ENCODE measurements around the gene HFM1.
"Not testable (repeated sequence)": the region's sequence is repeated elsewhere in the genome, so short reads cannot be mapped to it uniquely, and the experiment has no call there.

HFM1 gene

DNA sequence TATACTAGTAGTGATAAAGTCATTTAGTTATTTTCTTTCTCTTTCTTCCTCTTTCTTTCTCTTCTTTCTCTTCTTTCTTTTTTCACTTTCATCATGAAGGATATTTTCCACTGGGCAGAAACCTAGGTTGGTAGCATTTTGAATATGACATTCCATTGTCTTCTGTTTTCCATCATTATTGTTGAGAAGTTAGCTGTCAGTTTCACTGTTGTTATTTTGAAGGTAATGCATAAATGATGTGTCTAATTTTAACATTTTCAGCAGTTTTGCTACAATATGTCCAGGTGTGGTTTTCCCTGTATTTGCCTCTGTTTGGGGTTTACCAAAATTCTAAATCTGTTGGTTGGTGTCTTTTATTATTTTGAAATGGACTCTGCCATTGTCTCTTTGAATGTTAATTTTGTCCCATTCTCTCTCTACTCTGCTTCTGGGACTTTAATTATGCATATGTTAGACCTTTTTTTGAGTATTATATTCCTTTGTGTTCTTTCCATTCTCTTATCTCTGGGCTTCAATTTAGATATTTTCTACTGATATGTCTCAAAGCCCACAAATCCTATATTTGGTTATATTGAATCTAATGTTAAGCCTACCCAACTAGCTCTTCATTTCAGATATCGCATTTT is 96.7 kb downstream of the HFM1 start:
- Histone ChIP-seq H3K4me3 (ENCODE audit: low read depth, low read length) (no peak overlapping the region), H3K9me3 (ENCODE audit: control insufficient read depth, insufficient read depth, low read length) (peaks cover 14% of the 10 kb centered on the region), H3K27me3 (ENCODE audit: control insufficient read depth, insufficient read depth, low read length) (no peaks in the 10 kb centered on the region), H3K36me3 (ENCODE audit: control insufficient read depth, insufficient read depth, low read length) (no peaks in the 10 kb centered on the region), H3K4me1 (ENCODE audit: control insufficient read depth, insufficient read depth, low read length) (no peaks in the 10 kb centered on the region), H3K27ac (ENCODE audit: low read depth, low read length) (no peak overlapping the region), H3K9ac (ENCODE audit: low read depth, low read length) (no peak overlapping the region)

DNA sequence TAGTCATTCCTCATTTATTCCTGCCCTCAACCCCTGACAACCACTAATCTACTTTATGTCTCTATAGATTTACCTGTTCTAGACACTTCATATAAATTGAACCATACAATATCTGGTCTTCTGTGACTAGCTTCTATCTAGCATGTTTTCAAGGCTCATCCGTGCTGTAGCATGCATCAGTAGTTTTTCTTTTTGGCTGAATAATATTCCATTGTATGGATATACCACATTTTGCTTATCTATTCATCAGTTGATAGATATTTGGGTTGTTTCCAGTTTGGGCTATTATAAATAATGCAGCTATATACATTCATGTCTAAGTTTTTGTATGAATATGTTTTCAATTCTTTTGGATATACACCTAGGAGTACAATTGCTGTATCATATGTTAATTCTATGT is 101.5 kb downstream of the HFM1 start:
- no peaks in the 10 kb centered on the region for H3K4me1 ChIP-seq (ENCODE audit: control insufficient read depth, insufficient read depth, low read length)
- no peaks in the 10 kb centered on the region for H3K27me3 ChIP-seq (ENCODE audit: control insufficient read depth, insufficient read depth, low read length)
- no peak overlapping the region for H3K27ac ChIP-seq (ENCODE audit: low read depth, low read length)
- peaks cover 6% of the 10 kb centered on the region for H3K9me3 ChIP-seq (ENCODE audit: control insufficient read depth, insufficient read depth, low read length)
- H3K36me3 ChIP-seq (ENCODE audit: control insufficient read depth, insufficient read depth, low read length) = no peaks in the 10 kb centered on the region
- no peak overlapping the region for H3K9ac ChIP-seq (ENCODE audit: low read depth, low read length)
- H3K4me3 ChIP-seq (ENCODE audit: low read depth, low read length) = no peak overlapping the region

DNA sequence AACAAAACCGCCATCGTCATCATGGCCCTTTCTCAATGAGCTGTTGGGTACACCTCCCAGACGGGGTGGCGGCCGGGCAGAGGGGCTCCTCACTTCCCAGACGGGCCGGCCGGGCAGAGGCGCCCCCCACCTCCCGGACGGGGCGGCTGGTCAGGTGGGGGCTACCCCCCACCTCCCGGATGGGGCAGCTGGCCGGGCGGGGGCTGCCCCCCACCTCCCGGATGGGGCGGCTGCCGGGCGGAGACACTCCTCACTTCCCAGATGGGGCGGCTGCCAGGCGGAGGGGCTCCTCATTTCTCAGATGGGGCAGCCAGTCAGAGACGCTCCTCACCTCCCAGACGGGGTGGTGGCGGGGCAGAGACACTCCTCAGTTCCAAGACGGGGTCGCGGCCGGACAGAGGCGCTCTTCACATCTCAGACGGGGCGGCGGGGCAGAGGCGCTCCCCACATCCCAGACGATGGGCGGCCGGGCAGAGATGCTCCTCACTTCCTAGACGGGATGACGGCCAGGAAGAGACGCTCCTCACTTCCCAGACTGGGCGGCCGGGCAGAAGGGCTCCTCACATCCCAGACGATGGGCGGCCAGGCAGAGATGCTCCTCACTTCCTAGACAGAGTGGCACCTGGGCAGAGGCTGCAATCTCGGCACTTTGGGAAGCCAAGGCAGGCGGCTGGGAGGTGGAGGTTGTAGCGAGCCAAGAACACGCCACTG is 115.6 kb downstream of the HFM1 start:
- H3K9ac ChIP-seq (ENCODE audit: low read depth, low read length); H3K4me3 ChIP-seq (ENCODE audit: low read depth, low read length); H3K4me1 ChIP-seq (ENCODE audit: control insufficient read depth, insufficient read depth, low read length); H3K9me3 ChIP-seq (ENCODE audit: control insufficient read depth, insufficient read depth, low read length); H3K36me3 ChIP-seq (ENCODE audit: control insufficient read depth, insufficient read depth, low read length); H3K27ac ChIP-seq (ENCODE audit: low read depth, low read length); H3K27me3 ChIP-seq (ENCODE audit: control insufficient read depth, insufficient read depth, low read length): not testable (repeated sequence)

DNA sequence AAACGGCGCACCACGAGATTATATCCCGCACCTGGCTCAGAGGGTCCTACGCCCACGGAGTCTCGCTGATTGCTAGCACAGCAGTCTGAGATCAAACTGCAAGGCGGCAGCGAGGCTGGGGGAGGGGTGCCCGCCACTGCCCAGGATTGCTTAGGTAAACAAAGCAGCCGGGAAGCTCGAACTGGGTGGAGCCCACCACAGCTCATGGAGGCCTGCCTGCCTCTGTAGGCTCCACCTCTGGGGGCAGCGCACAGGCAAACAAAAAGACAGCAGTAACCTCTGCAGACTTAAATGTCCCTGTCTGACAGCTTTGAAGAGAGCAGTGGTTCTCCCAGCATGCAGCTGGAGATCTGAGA is 117.7 kb downstream of the HFM1 start:
- not testable (repeated sequence) for H3K4me3 ChIP-seq (ENCODE audit: low read depth, low read length); H3K9ac ChIP-seq (ENCODE audit: low read depth, low read length); H3K36me3 ChIP-seq (ENCODE audit: control insufficient read depth, insufficient read depth, low read length); H3K9me3 ChIP-seq (ENCODE audit: control insufficient read depth, insufficient read depth, low read length); H3K27me3 ChIP-seq (ENCODE audit: control insufficient read depth, insufficient read depth, low read length); H3K4me1 ChIP-seq (ENCODE audit: control insufficient read depth, insufficient read depth, low read length); H3K27ac ChIP-seq (ENCODE audit: low read depth, low read length)

DNA sequence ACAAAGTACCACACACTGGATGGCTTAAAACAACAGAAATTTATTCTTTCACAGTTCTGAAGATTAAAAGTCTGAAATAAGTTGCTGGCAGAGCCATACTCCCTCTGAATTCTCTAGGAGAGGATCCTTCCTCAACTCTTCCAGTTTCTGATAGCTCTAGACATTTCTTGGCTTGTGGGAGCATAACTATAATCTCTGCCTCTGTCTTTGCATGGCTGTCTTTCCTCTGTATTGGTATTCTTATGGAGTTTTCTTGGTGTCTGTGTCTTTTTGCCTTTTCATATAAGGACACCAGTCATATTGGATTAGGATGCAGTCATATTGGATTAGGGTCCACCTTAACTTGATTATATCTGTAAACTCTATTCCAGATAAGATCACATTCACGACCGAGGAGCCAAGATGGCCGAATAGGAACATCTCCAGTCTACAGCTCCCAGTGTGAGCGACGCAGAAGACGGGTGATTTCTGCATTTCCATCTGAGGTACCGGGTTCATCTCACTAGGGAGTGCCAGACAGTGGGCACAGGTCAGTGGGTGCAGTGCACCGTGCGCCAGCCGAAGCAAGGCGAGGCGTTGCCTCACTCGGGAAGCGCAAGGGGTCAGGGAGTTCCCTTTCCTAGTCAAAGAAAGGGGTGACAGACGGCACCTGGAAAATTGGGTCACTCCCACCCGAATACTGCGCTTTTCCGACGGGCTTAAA is 118.2 kb downstream of the HFM1 start:
- H3K9ac ChIP-seq (ENCODE audit: low read depth, low read length) = not testable (repeated sequence)

DNA sequence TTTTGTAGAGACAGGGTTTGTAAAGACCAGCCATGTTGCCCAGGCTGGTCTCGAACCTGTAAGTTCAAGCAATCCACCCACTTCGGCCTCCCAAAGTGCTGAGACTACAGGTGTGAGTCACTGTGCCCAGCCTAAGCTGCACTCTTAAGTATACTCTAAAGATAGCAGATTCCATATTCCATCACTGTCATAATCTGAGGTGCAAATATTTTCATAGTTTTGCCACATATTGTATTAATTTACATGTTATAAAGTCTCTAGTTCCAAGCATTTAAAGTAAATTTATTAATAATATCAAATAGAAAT is 121.3 kb downstream of the HFM1 start:
- no peaks in the 10 kb centered on the region for H3K36me3 ChIP-seq (ENCODE audit: control insufficient read depth, insufficient read depth, low read length)
- no peak overlapping the region for H3K27ac ChIP-seq (ENCODE audit: low read depth, low read length)
- H3K4me3 ChIP-seq (ENCODE audit: low read depth, low read length) = no peak overlapping the region
- H3K27me3 ChIP-seq (ENCODE audit: control insufficient read depth, insufficient read depth, low read length) = no peaks in the 10 kb centered on the region
- 0 out of 2 replicates have a peak, but pooled peaks cover 3% of the 10 kb centered on the region for H3K4me1 ChIP-seq (ENCODE audit: control insufficient read depth, insufficient read depth, low read length)
- no peaks in the 10 kb centered on the region for H3K9me3 ChIP-seq (ENCODE audit: control insufficient read depth, insufficient read depth, low read length)
- no peak overlapping the region for H3K9ac ChIP-seq (ENCODE audit: low read depth, low read length)

More for the DNA sequence above, 118.2 kb downstream of the HFM1 start:
- H3K27me3 ChIP-seq (ENCODE audit: control insufficient read depth, insufficient read depth, low read length); H3K4me1 ChIP-seq (ENCODE audit: control insufficient read depth, insufficient read depth, low read length); H3K4me3 ChIP-seq (ENCODE audit: low read depth, low read length); H3K27ac ChIP-seq (ENCODE audit: low read depth, low read length); H3K9me3 ChIP-seq (ENCODE audit: control insufficient read depth, insufficient read depth, low read length); H3K36me3 ChIP-seq (ENCODE audit: control insufficient read depth, insufficient read depth, low read length): not testable (repeated sequence)

DNA sequence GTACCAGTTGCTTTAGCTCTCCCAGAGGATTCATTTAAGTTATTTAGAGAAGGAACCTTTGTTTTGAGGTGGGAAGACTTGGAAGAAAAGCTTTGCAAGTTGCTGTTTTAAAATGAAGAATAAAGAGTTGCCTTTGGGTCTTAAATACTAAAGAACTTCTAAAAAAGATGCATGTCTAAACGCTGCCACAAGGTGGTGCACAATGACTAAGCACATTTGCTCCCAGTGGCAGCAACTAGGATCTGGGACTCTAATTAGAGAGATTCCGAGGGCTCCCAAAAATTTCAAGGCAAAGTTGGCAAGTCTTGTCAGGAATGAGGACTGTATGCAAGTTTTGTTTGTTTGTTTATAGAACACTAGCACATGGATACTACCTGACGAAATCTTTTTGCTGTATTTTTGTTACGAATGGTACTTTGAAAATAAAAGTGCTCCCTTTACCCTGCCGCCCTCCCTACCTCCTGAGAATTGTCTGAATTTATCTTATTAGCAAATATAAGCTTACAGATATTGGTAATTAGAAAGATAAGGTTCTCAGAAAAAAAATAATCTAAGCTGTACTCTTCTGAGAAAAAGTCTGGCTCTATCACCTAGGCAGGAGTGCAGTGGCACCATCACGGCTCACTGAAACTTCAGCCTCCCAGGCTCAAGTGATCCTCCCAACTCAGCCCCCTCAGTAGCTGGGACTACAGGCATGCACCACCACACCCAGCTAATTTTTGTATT is 121.8 kb downstream of the HFM1 start:
- H3K9me3 ChIP-seq (ENCODE audit: control insufficient read depth, insufficient read depth, low read length) = no peaks in the 10 kb centered on the region
- H3K27me3 ChIP-seq (ENCODE audit: control insufficient read depth, insufficient read depth, low read length) = no peaks in the 10 kb centered on the region
- 0 out of 2 replicates have a peak, but pooled peaks cover 3% of the 10 kb centered on the region for H3K4me1 ChIP-seq (ENCODE audit: control insufficient read depth, insufficient read depth, low read length)
- no peak overlapping the region for H3K9ac ChIP-seq (ENCODE audit: low read depth, low read length)
- no peak overlapping the region for H3K27ac ChIP-seq (ENCODE audit: low read depth, low read length)
- H3K4me3 ChIP-seq (ENCODE audit: low read depth, low read length) = no peak overlapping the region
- H3K36me3 ChIP-seq (ENCODE audit: control insufficient read depth, insufficient read depth, low read length) = no peaks in the 10 kb centered on the region

DNA sequence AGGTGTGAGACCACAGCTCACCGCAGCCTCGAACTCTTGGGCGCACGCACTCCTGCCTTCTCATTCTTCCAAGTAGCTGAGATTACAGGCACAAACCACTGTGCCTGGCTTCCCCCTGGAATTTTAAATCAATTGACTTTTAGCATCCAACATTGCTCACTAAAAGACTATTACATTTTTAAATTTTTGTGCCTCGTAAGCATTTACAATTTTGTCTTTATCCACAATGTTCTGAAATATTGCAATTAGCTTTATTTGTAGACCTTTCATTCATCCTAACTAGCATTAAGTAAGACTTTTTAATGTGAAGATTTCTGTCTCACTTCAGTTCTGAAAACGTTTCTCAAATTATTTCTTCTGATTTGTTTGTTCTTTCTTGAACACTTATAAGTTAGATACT is 122.9 kb downstream of the HFM1 start:
- Histone ChIP-seq H3K27ac (ENCODE audit: low read depth, low read length) (no peak overlapping the region), H3K27me3 (ENCODE audit: control insufficient read depth, insufficient read depth, low read length) (no peaks in the 10 kb centered on the region), H3K36me3 (ENCODE audit: control insufficient read depth, insufficient read depth, low read length) (no peaks in the 10 kb centered on the region), H3K9ac (ENCODE audit: low read depth, low read length) (no peak overlapping the region), H3K4me1 (ENCODE audit: control insufficient read depth, insufficient read depth, low read length) (0 out of 2 replicates have a peak, but pooled peaks cover 3% of the 10 kb centered on the region), H3K4me3 (ENCODE audit: low read depth, low read length) (no peak overlapping the region), H3K9me3 (ENCODE audit: control insufficient read depth, insufficient read depth, low read length) (no peaks in the 10 kb centered on the region)

DNA sequence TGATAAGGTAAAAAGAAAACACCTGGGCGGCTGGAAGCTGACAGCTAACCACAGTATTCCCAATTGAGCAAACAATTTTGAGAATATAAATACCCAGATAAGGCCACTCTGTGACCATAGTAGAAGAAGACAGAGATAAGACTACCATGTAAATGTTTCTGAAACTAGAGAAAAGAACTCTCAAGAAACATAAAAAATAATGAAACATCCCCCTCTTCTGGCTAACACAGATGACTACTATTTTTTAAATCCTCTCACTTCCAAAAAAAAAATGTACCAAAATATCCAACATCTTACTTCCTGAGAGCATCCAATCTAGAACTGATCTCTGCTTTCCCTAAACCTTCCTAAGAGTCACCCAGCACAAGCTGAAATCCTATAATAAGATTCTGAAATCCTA is 125.9 kb downstream of the HFM1 start:
- no peak overlapping the region for H3K9ac ChIP-seq (ENCODE audit: low read depth, low read length)
- no peaks in the 10 kb centered on the region for H3K36me3 ChIP-seq (ENCODE audit: control insufficient read depth, insufficient read depth, low read length)
- H3K9me3 ChIP-seq (ENCODE audit: control insufficient read depth, insufficient read depth, low read length) = no peaks in the 10 kb centered on the region
- no peak overlapping the region for H3K4me3 ChIP-seq (ENCODE audit: low read depth, low read length)
- H3K4me1 ChIP-seq (ENCODE audit: control insufficient read depth, insufficient read depth, low read length) = 0 out of 2 replicates have a peak, but pooled peaks cover 3% of the 10 kb centered on the region
- H3K27ac ChIP-seq (ENCODE audit: low read depth, low read length) = no peak overlapping the region
- H3K27me3 ChIP-seq (ENCODE audit: control insufficient read depth, insufficient read depth, low read length) = no peaks in the 10 kb centered on the region

DNA sequence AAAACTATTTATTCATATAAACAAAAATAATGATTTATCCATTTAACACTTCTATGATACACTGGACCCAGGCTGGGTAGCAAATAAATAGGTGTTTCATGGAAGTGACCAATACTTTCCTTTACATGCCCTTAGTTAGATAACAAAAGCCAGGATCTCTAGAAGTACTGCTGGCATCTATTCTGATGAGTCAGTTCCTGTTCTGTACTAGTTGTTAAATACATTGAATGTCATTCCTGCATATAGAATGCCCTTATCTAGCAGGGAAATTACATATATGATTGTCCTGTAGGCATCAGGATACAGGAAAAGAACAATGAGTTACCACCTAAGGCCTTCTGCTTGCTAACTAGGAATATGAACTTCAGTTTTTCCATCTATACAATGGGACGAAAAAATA is 130.8 kb downstream of the HFM1 start:
- H3K27me3 ChIP-seq (ENCODE audit: control insufficient read depth, insufficient read depth, low read length) = no peaks in the 10 kb centered on the region
- H3K27ac ChIP-seq (ENCODE audit: low read depth, low read length) = no peak overlapping the region
- H3K4me1 ChIP-seq (ENCODE audit: control insufficient read depth, insufficient read depth, low read length) = no peaks in the 10 kb centered on the region
- no peaks in the 10 kb centered on the region for H3K36me3 ChIP-seq (ENCODE audit: control insufficient read depth, insufficient read depth, low read length)
- H3K9me3 ChIP-seq (ENCODE audit: control insufficient read depth, insufficient read depth, low read length) = no peaks in the 10 kb centered on the region
- H3K9ac ChIP-seq (ENCODE audit: low read depth, low read length) = no peak overlapping the region
- H3K4me3 ChIP-seq (ENCODE audit: low read depth, low read length) = no peak overlapping the region

DNA sequence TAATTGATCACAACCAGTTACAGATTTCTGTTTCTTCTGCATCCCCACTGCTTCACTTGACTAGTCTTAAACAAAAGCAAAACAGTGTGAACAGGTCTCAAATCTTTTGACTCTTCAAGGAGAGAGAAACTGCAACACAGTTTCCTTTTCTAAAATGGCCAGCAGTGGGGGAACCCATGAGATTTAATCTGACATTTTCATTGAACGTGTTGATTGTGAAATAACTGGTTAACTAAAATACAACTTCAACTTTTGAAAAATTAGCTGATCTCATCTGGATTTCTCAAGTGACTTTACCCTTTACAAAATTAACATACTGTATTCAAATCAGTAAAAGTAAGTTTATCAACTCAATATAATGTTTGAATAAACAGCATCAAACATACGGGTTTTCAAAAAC is 143.0 kb downstream of the HFM1 start:
- Histone ChIP-seq H3K27ac (ENCODE audit: low read depth, low read length) (no peak overlapping the region), H3K9ac (ENCODE audit: low read depth, low read length) (no peak overlapping the region), H3K27me3 (ENCODE audit: control insufficient read depth, insufficient read depth, low read length) (no peaks in the 10 kb centered on the region), H3K4me1 (ENCODE audit: control insufficient read depth, insufficient read depth, low read length) (no peaks in the 10 kb centered on the region), H3K36me3 (ENCODE audit: control insufficient read depth, insufficient read depth, low read length) (no peaks in the 10 kb centered on the region), H3K4me3 (ENCODE audit: low read depth, low read length) (no peak overlapping the region), H3K9me3 (ENCODE audit: control insufficient read depth, insufficient read depth, low read length) (no peaks in the 10 kb centered on the region)
